Measurements from ENCODE around the gene TTC12.

Gene TTC12

DNA sequence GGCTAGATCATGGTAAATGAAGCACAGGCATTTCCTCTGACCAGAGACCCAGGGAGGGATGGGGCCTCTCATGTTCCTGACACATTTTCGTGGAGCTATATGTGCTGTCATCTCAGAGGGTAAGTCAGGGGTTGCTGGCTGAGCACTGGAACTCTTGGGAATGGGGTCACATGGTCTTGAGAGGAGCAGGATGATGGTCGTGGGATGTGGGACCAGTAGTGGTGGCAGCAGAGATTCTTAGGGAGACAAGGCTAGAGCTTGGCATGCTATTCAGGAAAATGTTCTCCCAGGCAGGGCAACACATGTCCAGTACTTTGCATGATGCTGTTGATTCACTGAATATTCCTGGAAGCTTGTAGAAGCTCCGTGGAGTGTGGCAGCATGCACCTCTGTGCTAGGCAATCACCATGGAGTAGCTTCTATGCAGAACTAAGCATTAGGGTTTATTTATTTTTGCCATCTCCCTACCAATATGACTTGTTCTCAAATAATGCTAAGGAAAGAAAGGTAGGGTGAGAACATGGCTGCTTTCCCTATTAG lies 31.4 kb upstream of the TTC12 start:
- DNase-seq (ENCODE audit: low spot score), result no peak
- in situ Hi-C loops (cut with MboI; ENCODE audit: low sequenced_read_pairs, unreplicated experiment), result loop anchor here (10.0 to 25.0 kb wide), 3 partner anchors 496 to 996 kb away; no protein-coding TSS in a partner anchor
- TF ChIP-seq, protein P1, sequence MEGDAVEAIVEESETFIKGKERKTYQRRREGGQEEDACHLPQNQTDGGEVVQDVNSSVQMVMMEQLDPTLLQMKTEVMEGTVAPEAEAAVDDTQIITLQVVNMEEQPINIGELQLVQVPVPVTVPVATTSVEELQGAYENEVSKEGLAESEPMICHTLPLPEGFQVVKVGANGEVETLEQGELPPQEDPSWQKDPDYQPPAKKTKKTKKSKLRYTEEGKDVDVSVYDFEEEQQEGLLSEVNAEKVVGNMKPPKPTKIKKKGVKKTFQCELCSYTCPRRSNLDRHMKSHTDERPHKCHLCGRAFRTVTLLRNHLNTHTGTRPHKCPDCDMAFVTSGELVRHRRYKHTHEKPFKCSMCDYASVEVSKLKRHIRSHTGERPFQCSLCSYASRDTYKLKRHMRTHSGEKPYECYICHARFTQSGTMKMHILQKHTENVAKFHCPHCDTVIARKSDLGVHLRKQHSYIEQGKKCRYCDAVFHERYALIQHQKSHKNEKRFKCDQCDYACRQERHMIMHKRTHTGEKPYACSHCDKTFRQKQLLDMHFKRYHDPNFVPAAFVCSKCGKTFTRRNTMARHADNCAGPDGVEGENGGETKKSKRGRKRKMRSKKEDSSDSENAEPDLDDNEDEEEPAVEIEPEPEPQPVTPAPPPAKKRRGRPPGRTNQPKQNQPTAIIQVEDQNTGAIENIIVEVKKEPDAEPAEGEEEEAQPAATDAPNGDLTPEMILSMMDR (IDR thresholded peaks at IDR 0.05; ENCODE audit: borderline replicate concordance, control extremely low read depth, extremely low read depth, insufficient read depth, missing control alignments), result no peak

DNA sequence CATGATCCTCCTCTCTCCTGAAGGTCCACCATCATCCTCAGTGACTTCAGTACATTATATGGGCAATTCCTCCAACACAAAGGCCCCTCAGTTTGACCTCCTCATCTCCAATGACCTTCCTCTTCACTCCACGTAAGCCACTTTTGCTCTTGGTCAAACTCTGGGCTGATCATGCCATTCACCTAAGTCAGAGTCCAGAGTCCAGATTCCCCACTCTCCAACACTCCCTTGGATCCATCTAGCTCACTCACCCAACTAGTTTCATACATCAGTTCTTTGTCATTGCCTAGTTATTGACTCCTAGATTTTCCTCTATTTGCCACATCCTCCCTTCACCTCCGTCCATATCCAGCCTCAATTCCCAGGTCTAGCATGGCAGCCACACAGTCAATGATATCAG lies 30.5 kb upstream of the TTC12 start:
- no peak for DNase-seq (ENCODE audit: low spot score)
- TF ChIP-seq, protein P1 (IDR thresholded peaks at IDR 0.05; ENCODE audit: borderline replicate concordance, control extremely low read depth, extremely low read depth, insufficient read depth, missing control alignments), result no peak
- in situ Hi-C loops (cut with MboI; ENCODE audit: low sequenced_read_pairs, unreplicated experiment), result loop anchor here (10.0 to 25.0 kb wide), 3 partner anchors 497 to 997 kb away; no protein-coding TSS in a partner anchor

DNA sequence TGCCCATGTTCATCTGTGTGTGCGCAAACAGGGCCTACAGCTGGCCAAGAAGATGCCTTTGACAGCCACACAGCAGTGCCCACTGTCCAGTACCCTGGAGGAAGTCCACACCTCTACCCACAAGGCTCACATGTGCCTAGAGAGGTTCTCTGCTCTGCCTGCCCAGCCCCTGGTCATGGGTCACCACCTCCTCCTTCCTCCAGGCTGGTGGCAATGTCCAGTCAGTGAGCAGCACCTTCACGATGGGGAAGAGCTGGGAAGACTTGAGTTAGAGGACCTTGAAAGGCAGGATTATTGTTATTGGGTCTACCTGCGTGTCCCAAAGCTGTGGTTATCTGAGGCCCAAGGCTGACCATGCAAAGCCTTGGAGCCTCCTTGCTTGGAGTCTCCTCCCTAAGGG lies 28.4 kb upstream of the TTC12 start:
- in situ Hi-C loops (cut with MboI; ENCODE audit: low sequenced_read_pairs, unreplicated experiment), result loop anchor here (10.0 to 25.0 kb wide), 3 partner anchors 499 to 999 kb away; no protein-coding TSS in a partner anchor
- DNase-seq (ENCODE audit: low spot score), result no peak
- TF ChIP-seq, protein P1 (IDR thresholded peaks at IDR 0.05; ENCODE audit: borderline replicate concordance, control extremely low read depth, extremely low read depth, insufficient read depth, missing control alignments), result no peak

GRCh38 chr11:113286509-113287497 lies 27.6 kb upstream of the TTC12 start:
- no peak for DNase-seq (ENCODE audit: low spot score)
- in situ Hi-C loops (cut with MboI; ENCODE audit: low sequenced_read_pairs, unreplicated experiment), result loop anchor here (10.0 to 25.0 kb wide), 3 partner anchors 500 to 1000 kb away; no protein-coding TSS in a partner anchor
- TF ChIP-seq, protein P1 (IDR thresholded peaks at IDR 0.05; ENCODE audit: borderline replicate concordance, control extremely low read depth, extremely low read depth, insufficient read depth, missing control alignments), result no peak

GRCh38 chr11:113287801-113288200 lies 26.6 kb upstream of the TTC12 start:
- in situ Hi-C loops (cut with MboI; ENCODE audit: low sequenced_read_pairs, unreplicated experiment), result loop anchor here (10.0 to 25.0 kb wide), 3 partner anchors 500 to 1000 kb away; no protein-coding TSS in a partner anchor
- TF ChIP-seq, protein P1 (IDR thresholded peaks at IDR 0.05; ENCODE audit: borderline replicate concordance, control extremely low read depth, extremely low read depth, insufficient read depth, missing control alignments), result no peak
- no peak for DNase-seq (ENCODE audit: low spot score)

- TF ChIP-seq, protein P1 (IDR thresholded peaks at IDR 0.05; ENCODE audit: borderline replicate concordance, control extremely low read depth, extremely low read depth, insufficient read depth, missing control alignments), result no peak
- no peak for DNase-seq (ENCODE audit: low spot score)
- in situ Hi-C loops (cut with MboI; ENCODE audit: low sequenced_read_pairs, unreplicated experiment), result loop anchor here (10.0 to 25.0 kb wide), 3 partner anchors 501 to 1001 kb away; no protein-coding TSS in a partner anchor
These were observed 26.0 kb upstream of the TTC12 start for GRCh38 chr11:113288286-113288863.
